Natural killer cell (primary cell): Measurements from ENCODE around the gene PSMG1. TPM values are rescaled to one million over a fixed set of nuclear protein-coding genes. Genes with fewer than 3 reads are reported as not detected.
"Not testable (repeated sequence)": the region's sequence is repeated elsewhere in the genome, so short reads cannot be mapped to it uniquely, and the experiment has no call there.

Experiments used
- ATAC-seq, 3 donors: fragments of 150-1000 bp in 2 of 3; fragments of 200-7000 bp in 1 of 3; cut with Tn5 transposase; 1 replicate in 1 of 3; 2 replicates in 2 of 3; pipeline ENCODE4 v1.10.0; 2021; ENCODE audit warnings: mild to moderate bottlenecking in 2 of 3, moderate library complexity in 2 of 3
- DNase-seq, 2 donors: peaks; one replicate each; pipeline versions ENCODE4 v3.0.0 to v3.0.0-alpha.2; 2013 to 2021; ENCODE audit warnings: mixed read lengths in 1 of 2
- H3K27ac ChIP-seq: one replicate; pipeline ENCODE4 v1.5.1; 2013; ENCODE audit warnings: mild to moderate bottlenecking, low read length
- H3K27me3 ChIP-seq: one replicate; pipeline ENCODE4 v1.6.1; 2013; ENCODE audit warnings: low read length; ENCODE audit not compliant: control insufficient read depth, insufficient read depth
- H3K36me3 ChIP-seq: one replicate; pipeline ENCODE4 v1.6.1; 2013; ENCODE audit warnings: low read length; ENCODE audit not compliant: control insufficient read depth, insufficient read depth
- H3K4me1 ChIP-seq: one replicate; pipeline ENCODE4 v1.6.1; 2013; ENCODE audit warnings: low read length; ENCODE audit not compliant: control insufficient read depth, insufficient read depth
- H3K4me3 ChIP-seq: one replicate; pipeline ENCODE4 v1.5.1; 2013; ENCODE audit warnings: low read length
- H3K9me3 ChIP-seq: one replicate; pipeline ENCODE4 v1.6.1; 2013; ENCODE audit warnings: low read length; ENCODE audit not compliant: control insufficient read depth, insufficient read depth
- H3K27ac Mint-ChIP-seq, 2 donors: one replicate each; pipeline ENCODE4 v1.8.0; 2022; ENCODE audit warnings: mild to moderate bottlenecking in 2 of 2, mixed read lengths in 2 of 2, moderate library complexity in 1 of 2
- H3K27me3 Mint-ChIP-seq, 2 donors: one replicate each; pipeline ENCODE4 v1.8.0; 2022; ENCODE audit warnings: low read depth in 2 of 2, mixed read lengths in 2 of 2
- H3K36me3 Mint-ChIP-seq: one replicate; pipeline ENCODE4 v1.8.0; 2022; ENCODE audit warnings: mixed read lengths
- H3K4me1 Mint-ChIP-seq, 2 donors: one replicate each; pipeline ENCODE4 v1.8.0; 2022; ENCODE audit warnings: mixed read lengths in 2 of 2
- H3K4me3 Mint-ChIP-seq: one replicate; pipeline ENCODE4 v1.8.0; 2022; ENCODE audit warnings: mild to moderate bottlenecking, moderate library complexity, mixed read lengths
- H3K9me3 Mint-ChIP-seq, 2 donors: one replicate each; pipeline ENCODE4 v1.8.0; 2022; ENCODE audit warnings: mixed read lengths in 2 of 2
- WGBS: methylation state at CpG from one replicate; pipeline ENCODE4 v1.1.7; 2013; ENCODE audit warnings: missing lambda C conversion rate; ENCODE audit not compliant: insufficient coverage; 5-methylcytosine and 5-hydroxymethylcytosine counted together
- intact Hi-C: fragments of 100-400 bp; cut with micrococcal nuclease; formaldehyde crosslinking; loops from one replicate; pipeline ENCODE4 v1.14.2; 2022
- total RNA-seq, 4 donors: library from RNA; stranded (reverse); fragments of 120-200 nt in 1 of 4; gene quantifications; one replicate each; pipeline versions ENCODE4 v1.2.3 to v1.2.4, GENCODE V29; 2013 to 2022
- TF ChIP-seq, protein P1 (sequence below): fragments of 200-600 bp; IDR thresholded peaks from one replicate; pipeline ENCODE4 v1.8.0; 2022; ENCODE audit warnings: antibody characterized with exemption

Gene PSMG1
- total RNA-seq, 3 donors from 2014 or later (not counting 1 experiment from before 2014, with no cell fraction given) = 11.3 to 12.1 (median 12.0) TPM

DNA sequence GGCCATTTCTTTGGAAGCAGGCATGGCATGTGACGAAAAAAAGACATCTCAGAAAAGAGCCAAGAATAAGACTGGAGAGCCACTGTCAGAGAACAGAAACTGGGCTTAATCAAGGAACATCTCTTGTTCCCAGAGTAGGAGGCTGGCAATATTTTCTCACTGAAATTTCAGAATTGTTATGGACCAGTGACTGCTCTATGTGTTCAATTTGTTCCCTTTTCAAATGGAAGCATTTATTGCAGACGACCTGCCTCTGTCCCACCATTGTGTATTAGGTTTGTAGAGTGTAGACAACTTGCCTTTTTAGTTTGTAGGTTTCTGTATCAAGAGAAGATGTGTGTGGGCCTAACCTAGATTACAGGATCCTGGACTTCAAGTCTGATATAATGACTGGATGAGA lies 18.7 kb downstream of the PSMG1 start:
- Mint-ChIP-seq H3K27ac (no peak overlapping the region), H3K4me1 (no peaks in the 10 kb centered on the region), H3K9me3 (peaks cover 0 to 3% of the 10 kb centered on the region in 2 donors), H3K4me3 (no peak overlapping the region), H3K36me3 (no peaks in the 10 kb centered on the region), H3K27me3 (peaks cover 13 to 15% of the 10 kb centered on the region in 2 donors)
- WGBS = 86% methylated on average over 2 of the region's 2 CpGs
- TF ChIP-seq, protein P1, sequence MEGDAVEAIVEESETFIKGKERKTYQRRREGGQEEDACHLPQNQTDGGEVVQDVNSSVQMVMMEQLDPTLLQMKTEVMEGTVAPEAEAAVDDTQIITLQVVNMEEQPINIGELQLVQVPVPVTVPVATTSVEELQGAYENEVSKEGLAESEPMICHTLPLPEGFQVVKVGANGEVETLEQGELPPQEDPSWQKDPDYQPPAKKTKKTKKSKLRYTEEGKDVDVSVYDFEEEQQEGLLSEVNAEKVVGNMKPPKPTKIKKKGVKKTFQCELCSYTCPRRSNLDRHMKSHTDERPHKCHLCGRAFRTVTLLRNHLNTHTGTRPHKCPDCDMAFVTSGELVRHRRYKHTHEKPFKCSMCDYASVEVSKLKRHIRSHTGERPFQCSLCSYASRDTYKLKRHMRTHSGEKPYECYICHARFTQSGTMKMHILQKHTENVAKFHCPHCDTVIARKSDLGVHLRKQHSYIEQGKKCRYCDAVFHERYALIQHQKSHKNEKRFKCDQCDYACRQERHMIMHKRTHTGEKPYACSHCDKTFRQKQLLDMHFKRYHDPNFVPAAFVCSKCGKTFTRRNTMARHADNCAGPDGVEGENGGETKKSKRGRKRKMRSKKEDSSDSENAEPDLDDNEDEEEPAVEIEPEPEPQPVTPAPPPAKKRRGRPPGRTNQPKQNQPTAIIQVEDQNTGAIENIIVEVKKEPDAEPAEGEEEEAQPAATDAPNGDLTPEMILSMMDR = no peak
- peaks cover 12% of the 10 kb centered on the region for H3K9me3 ChIP-seq
- no peak for ATAC-seq
- no peak overlapping the region for H3K4me3 ChIP-seq
- H3K27ac ChIP-seq = no peak overlapping the region
- intact Hi-C loops = no loop called here
- no peaks in the 10 kb centered on the region for H3K4me1 ChIP-seq
- no peaks in the 10 kb centered on the region for H3K36me3 ChIP-seq
- H3K27me3 ChIP-seq = no peaks in the 10 kb centered on the region
- DNase-seq = no peak

DNA sequence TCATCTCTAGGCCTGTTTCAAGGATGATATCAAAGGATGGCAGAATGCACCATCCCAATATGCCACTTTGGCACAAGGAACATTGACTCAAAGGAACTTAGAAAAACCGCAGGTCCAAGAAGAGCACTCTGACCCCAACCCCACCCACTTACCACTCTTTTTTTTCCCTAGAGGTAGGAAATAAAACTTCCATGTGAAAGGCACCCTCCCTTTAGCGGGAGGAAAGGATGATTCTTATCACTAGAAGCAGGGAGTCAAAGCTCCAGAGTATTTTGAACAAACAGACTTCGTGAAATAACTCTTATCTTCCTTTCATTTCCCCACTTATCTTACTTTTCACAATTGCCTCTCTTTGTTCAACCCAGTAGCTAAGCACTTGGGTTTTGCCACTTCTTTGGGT lies 22.2 kb downstream of the PSMG1 start:
- TF ChIP-seq, protein P1 = no peak
- no peaks in the 10 kb centered on the region for H3K4me1 Mint-ChIP-seq
- no peak overlapping the region for H3K27ac Mint-ChIP-seq

DNA sequence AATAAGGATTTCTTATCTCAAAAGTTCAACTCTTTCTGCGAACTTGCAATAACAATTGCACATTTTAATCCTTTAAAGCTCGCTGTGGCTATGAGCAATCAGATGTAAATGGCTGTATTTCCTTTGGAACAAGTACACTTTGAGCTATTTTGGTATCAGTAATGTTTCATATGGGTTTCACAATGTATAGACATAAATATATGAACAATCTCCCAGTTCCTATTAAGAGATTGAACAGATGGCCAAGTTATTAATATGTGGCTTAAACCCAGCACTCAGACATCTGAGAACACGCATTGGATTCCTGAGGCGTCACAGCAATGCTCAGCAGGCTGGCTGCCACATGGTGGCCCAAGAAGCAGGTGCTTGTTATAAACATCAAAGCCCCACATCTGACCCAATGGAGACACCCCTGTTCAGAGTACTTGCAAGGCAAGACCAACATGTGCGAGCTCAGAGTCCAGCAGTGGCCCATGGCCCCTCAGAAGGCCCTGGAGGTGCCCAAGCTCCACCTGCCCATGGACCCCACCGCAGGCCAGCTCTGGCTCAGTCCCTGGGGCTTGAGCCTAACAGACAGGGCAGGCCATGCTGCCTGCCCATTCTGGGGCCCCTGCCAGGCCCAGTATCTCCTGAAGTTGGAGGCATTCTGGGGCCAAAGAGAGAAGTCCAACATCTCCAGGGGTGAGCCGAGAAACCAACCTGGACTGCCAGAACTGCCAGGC lies 23.7 kb downstream of the PSMG1 start:
- H3K4me1 ChIP-seq = no peaks in the 10 kb centered on the region
- 93% methylated on average over 5 of the region's 7 CpGs for WGBS
- no peaks in the 10 kb centered on the region for H3K4me1 Mint-ChIP-seq
- DNase-seq (no peak), ATAC-seq (no peak)
- H3K4me3 ChIP-seq = no peak overlapping the region
- H3K27me3 ChIP-seq = no peaks in the 10 kb centered on the region
- intact Hi-C loops = no loop called here
- H3K36me3 ChIP-seq = no peaks in the 10 kb centered on the region
- H3K27ac Mint-ChIP-seq = no peak overlapping the region
- H3K36me3 Mint-ChIP-seq = no peaks in the 10 kb centered on the region
- no peak overlapping the region for H3K4me3 Mint-ChIP-seq
- no peak overlapping the region for H3K27ac ChIP-seq
- peaks cover 0 to 3% of the 10 kb centered on the region in 2 donors for H3K9me3 Mint-ChIP-seq
- TF ChIP-seq, protein P1 = no peak
- H3K27me3 Mint-ChIP-seq = peaks cover 6 to 7% of the 10 kb centered on the region in 2 donors
- H3K9me3 ChIP-seq = peaks cover 5% of the 10 kb centered on the region

More for the DNA sequence above, 22.2 kb downstream of the PSMG1 start:
- DNase-seq (no peak), ATAC-seq (no peak)
- peaks cover 7 to 9% of the 10 kb centered on the region in 2 donors for H3K27me3 Mint-ChIP-seq
- no peak overlapping the region for H3K4me3 Mint-ChIP-seq
- no peaks in the 10 kb centered on the region for H3K36me3 ChIP-seq
- intact Hi-C loops = no loop called here
- no peak overlapping the region for H3K27ac ChIP-seq
- no peaks in the 10 kb centered on the region for H3K36me3 Mint-ChIP-seq
- H3K27me3 ChIP-seq = no peaks in the 10 kb centered on the region
- H3K9me3 ChIP-seq = peaks cover 12% of the 10 kb centered on the region
- H3K4me3 ChIP-seq = no peak overlapping the region
- 48% methylated on average over 3 of the region's 3 CpGs for WGBS
- peaks cover 0 to 3% of the 10 kb centered on the region in 2 donors for H3K9me3 Mint-ChIP-seq
- no peaks in the 10 kb centered on the region for H3K4me1 ChIP-seq

DNA sequence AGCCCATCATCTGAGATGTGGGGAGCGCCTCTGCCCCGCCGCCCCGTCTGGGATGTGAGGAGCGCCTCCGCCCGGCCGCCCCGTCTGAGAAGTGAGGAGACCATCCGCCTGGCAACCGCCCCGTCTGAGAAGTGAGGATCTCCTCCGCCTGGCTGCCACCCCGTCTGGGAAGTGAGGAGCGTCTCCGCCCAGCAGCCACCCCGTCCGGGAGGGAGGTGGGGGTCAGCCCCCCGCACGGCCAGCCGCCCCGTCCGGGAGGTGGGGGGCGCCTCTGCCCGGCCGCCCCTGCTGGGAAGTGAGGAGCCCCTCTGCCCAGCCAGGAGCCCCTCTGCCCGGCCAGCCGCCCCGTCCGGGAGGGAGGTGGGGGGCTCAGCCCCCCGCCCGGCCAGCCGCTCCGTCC lies 26.0 kb downstream of the PSMG1 start:
- H3K27ac ChIP-seq, H3K27ac Mint-ChIP-seq, H3K36me3 ChIP-seq, H3K36me3 Mint-ChIP-seq, H3K4me1 Mint-ChIP-seq, intact Hi-C loops, H3K27me3 ChIP-seq, DNase-seq, H3K9me3 Mint-ChIP-seq, ATAC-seq, H3K4me3 ChIP-seq, H3K27me3 Mint-ChIP-seq, H3K9me3 ChIP-seq, H3K4me3 Mint-ChIP-seq, H3K4me1 ChIP-seq: not testable (repeated sequence)
- 97% methylated on average over 34 of the region's 34 CpGs for WGBS
